ENCODE data around the gene TTC3.

- TF ChIP-seq CTCF (IDR thresholded peaks at IDR 0.05) = no peak
- no peak for TF ChIP-seq CREB1 (CRISPR knock-in tag; IDR thresholded peaks at IDR 0.05)
Observed at GRCh38 chr21:37232274-37233018, 159.4 kb downstream of the TTC3 start.

All from WTC11 (cell line).